CD14-positive monocyte (primary cell): Measurements from ENCODE around the gene LRP1B. TPM values are rescaled to one million over a fixed set of nuclear protein-coding genes. Genes with fewer than 3 reads are reported as not detected.

Experiments
- DNase-seq, 3 donors: peaks; one replicate each; pipeline ENCODE4 v3.0.0-alpha.2; 2011 to 2022
- H2AFZ ChIP-seq: 2 replicates; pipeline ENCODE4 v1.6.0; 2012; ENCODE audit warnings: mild to moderate bottlenecking, low read depth, low read length, inconsistent platforms; ENCODE audit not compliant: insufficient read depth, poor library complexity, severe bottlenecking
- H3K27ac ChIP-seq, 2 donors: 1 replicate in 1 of 2; 2 replicates in 1 of 2; pipeline ENCODE4 v1.5.1; 2012 to 2013; ENCODE audit warnings: low read length in 2 of 2, control low read depth in 1 of 2, inconsistent platforms in 1 of 2, low read depth in 1 of 2, mild to moderate bottlenecking in 1 of 2
- H3K27me3 ChIP-seq, 2 donors: one replicate each; pipeline versions ENCODE4 v1.6.0 to v1.6.1; 2011 to 2013; ENCODE audit warnings: low read length in 2 of 2; ENCODE audit not compliant: control insufficient read depth in 2 of 2, insufficient read depth in 2 of 2
- H3K36me3 ChIP-seq, 2 donors: replicated peaks in 1 of 2; 1 replicate in 1 of 2; 2 replicates in 1 of 2; pipeline versions ENCODE4 v1.5.1 to v1.6.1; 2012 to 2013; ENCODE audit warnings: low read length in 2 of 2, control low read depth in 1 of 2, inconsistent platforms in 1 of 2, mild to moderate bottlenecking in 1 of 2; ENCODE audit not compliant: insufficient read depth in 2 of 2, control insufficient read depth in 1 of 2
- H3K4me1 ChIP-seq, 2 donors: 1 replicate in 1 of 2; 2 replicates in 1 of 2; pipeline versions ENCODE4 v1.5.1 to v1.6.1; 2012 to 2013; ENCODE audit warnings: low read length in 2 of 2, control low read depth in 1 of 2, inconsistent platforms in 1 of 2, mild to moderate bottlenecking in 1 of 2, moderate library complexity in 1 of 2; ENCODE audit not compliant: insufficient read depth in 2 of 2, control insufficient read depth in 1 of 2
- H3K4me2 ChIP-seq: replicated peaks from 2 replicates; pipeline ENCODE3; 2012; ENCODE audit warnings: low read length, moderate library complexity, mild to moderate bottlenecking; ENCODE audit not compliant: poor library complexity, severe bottlenecking; ENCODE audit errors: extremely low read depth
- H3K4me3 ChIP-seq, 3 experiments: fragments of 200-600 bp in 1 of 3; sonication (generic) in 1 of 3; replicated peaks in 1 of 3; 1 replicate in 2 of 3; 2 replicates in 1 of 3; pipeline ENCODE4 v1.5.1; 2011 to 2013; ENCODE audit warnings: low read length in 3 of 3, mild to moderate bottlenecking in 3 of 3, control low read depth in 2 of 3, low read depth in 2 of 3, inconsistent platforms in 1 of 3, moderate library complexity in 1 of 3
- H3K79me2 ChIP-seq: 2 replicates; pipeline ENCODE4 v1.6.0; 2012; ENCODE audit warnings: mild to moderate bottlenecking, control low read depth, inconsistent platforms, low read length, moderate library complexity; ENCODE audit not compliant: insufficient read depth
- H3K9ac ChIP-seq: 2 replicates; pipeline ENCODE4 v1.6.0; 2017; ENCODE audit warnings: low read length, mild to moderate bottlenecking; ENCODE audit not compliant: insufficient read depth, poor library complexity, severe bottlenecking
- H3K9me3 ChIP-seq, 2 donors: replicated peaks in 1 of 2; 1 replicate in 1 of 2; 2 replicates in 1 of 2; pipeline versions ENCODE4 v1.5.1 to v1.6.1; 2012 to 2013; ENCODE audit warnings: low read length in 2 of 2, control low read depth in 1 of 2; ENCODE audit not compliant: control insufficient read depth in 1 of 2, insufficient read depth in 1 of 2
- H4K20me1 ChIP-seq: 2 replicates; pipeline ENCODE4 v1.6.0; 2012; ENCODE audit warnings: mild to moderate bottlenecking, low read length, control low read depth, moderate library complexity; ENCODE audit not compliant: insufficient read depth
- H3K27ac Mint-ChIP-seq, 7 donors: one replicate each; pipeline ENCODE4 v1.8.0; 2020; ENCODE audit warnings: mild to moderate bottlenecking in 7 of 7, mixed read lengths in 7 of 7, moderate library complexity in 6 of 7, inconsistent platforms in 2 of 7
- H3K27me3 Mint-ChIP-seq, 3 donors: one replicate each; pipeline ENCODE4 v1.8.0; 2021 to 2022; ENCODE audit warnings: low read depth in 3 of 3, mild to moderate bottlenecking in 3 of 3, mixed read lengths in 3 of 3, moderate library complexity in 3 of 3, inconsistent platforms in 1 of 3
- H3K36me3 Mint-ChIP-seq, 2 donors: one replicate each; pipeline ENCODE4 v1.8.0; 2020; ENCODE audit warnings: mixed read lengths in 2 of 2, inconsistent platforms in 1 of 2, mild to moderate bottlenecking in 1 of 2
- H3K4me1 Mint-ChIP-seq: one replicate; pipeline ENCODE4 v1.8.0; 2020; ENCODE audit warnings: mild to moderate bottlenecking, mixed read lengths
- H3K4me3 Mint-ChIP-seq, 2 donors: one replicate each; pipeline ENCODE4 v1.8.0; 2020; ENCODE audit warnings: mild to moderate bottlenecking in 2 of 2, mixed read lengths in 2 of 2, moderate library complexity in 1 of 2
- H3K9me3 Mint-ChIP-seq, 7 donors: one replicate each; pipeline ENCODE4 v1.8.0; 2020 to 2022; ENCODE audit warnings: mixed read lengths in 7 of 7, mild to moderate bottlenecking in 6 of 7, moderate library complexity in 6 of 7, inconsistent platforms in 2 of 7
- WGBS: methylation state at CpG from one replicate; pipeline ENCODE4 v1.1.5; 2013; ENCODE audit warnings: missing lambda C conversion rate; ENCODE audit not compliant: insufficient coverage; 5-methylcytosine and 5-hydroxymethylcytosine counted together
- intact Hi-C, 2 donors: fragments of 100-400 bp; cut with micrococcal nuclease; formaldehyde crosslinking; loops; one replicate each; pipeline versions ENCODE4 v1.15.0 to v1.15.1; 2023
- polyA plus RNA-seq, 3 donors: library from polyadenylated mRNA; depleted of rRNA in 1 of 3; unstranded in 2 of 3; stranded (reverse) in 1 of 3; fragments of 300-500 nt in 2 of 3; fragments of >200 nt in 1 of 3; fragmentation: Illumina TruSeq in 2 of 3; gene quantifications; 1 replicate in 2 of 3; 2 replicates in 1 of 3; pipeline ENCODE4 v1.2.3, GENCODE V29; 2012 to 2021
- TF ChIP-seq, protein P1 (sequence below): fragments of 200-600 bp; IDR thresholded peaks from one replicate; pipeline ENCODE4 v1.8.0; 2022; ENCODE audit warnings: antibody characterized with exemption, mild to moderate bottlenecking

Gene LRP1B
- polyA plus RNA-seq, 3 donors, result not detected

DNA sequence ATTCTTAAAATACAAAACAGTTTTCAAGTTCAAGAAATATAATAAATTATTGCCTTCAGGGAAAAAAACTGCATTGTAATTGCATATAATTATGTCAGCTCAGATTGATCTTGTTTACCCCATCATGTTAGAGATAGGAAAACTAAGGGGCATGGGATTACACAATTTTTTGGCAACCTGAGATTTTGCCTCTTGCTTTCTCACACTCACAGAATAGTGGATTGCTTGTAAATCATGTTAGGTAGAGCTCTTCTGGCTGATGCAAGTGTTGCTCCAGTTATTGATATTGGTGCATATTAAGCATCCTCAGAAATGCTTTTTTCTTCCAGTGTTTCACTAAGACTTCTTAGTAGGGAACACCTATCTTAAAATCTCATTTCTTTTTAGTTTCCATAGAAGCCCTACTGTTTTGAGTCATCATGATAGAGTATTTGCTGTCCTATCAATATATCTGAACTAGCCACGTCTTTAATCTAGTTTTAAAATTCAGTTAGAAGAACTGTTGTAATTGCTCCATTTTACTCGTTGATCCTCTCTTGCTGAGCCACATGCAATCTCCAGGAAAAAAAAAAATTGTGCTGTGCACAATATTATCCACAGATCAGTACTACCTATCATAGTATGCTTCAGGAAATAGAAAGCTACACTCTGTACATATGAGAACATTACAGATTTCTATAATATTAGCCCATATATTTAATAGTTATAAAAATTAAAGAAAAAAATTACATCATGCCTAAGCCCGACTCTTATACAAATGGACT, 393.1 kb downstream of the LRP1B start:
- Histone ChIP-seq H3K79me2 (no peaks in the 10 kb centered on the region), H3K36me3 (no peaks in the 10 kb centered on the region), H3K9ac (no peak overlapping the region), H3K27me3 (no peaks in the 10 kb centered on the region), H4K20me1 (no peaks in the 10 kb centered on the region), H3K27ac (no peak overlapping the region), H2AFZ (no peak overlapping the region), H3K4me3 (no peak overlapping the region), H3K4me2 (no peak overlapping the region), H3K4me1 (no peaks in the 10 kb centered on the region), H3K9me3 (no peaks in the 10 kb centered on the region)
- Mint-ChIP-seq H3K27me3 (no peaks in the 10 kb centered on the region), H3K36me3 (no peaks in the 10 kb centered on the region), H3K4me1 (no peaks in the 10 kb centered on the region), H3K27ac (no peak overlapping the region), H3K4me3 (no peak overlapping the region), H3K9me3 (peaks cover 0 to 2% (median 0%) of the 10 kb centered on the region in 7 donors)
- TF ChIP-seq, protein P1, sequence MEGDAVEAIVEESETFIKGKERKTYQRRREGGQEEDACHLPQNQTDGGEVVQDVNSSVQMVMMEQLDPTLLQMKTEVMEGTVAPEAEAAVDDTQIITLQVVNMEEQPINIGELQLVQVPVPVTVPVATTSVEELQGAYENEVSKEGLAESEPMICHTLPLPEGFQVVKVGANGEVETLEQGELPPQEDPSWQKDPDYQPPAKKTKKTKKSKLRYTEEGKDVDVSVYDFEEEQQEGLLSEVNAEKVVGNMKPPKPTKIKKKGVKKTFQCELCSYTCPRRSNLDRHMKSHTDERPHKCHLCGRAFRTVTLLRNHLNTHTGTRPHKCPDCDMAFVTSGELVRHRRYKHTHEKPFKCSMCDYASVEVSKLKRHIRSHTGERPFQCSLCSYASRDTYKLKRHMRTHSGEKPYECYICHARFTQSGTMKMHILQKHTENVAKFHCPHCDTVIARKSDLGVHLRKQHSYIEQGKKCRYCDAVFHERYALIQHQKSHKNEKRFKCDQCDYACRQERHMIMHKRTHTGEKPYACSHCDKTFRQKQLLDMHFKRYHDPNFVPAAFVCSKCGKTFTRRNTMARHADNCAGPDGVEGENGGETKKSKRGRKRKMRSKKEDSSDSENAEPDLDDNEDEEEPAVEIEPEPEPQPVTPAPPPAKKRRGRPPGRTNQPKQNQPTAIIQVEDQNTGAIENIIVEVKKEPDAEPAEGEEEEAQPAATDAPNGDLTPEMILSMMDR, result no peak
- no peak for DNase-seq
- intact Hi-C loops, result no loop called here
- no CpG with 5 or more reads among the region's 3 CpGs for WGBS

DNA sequence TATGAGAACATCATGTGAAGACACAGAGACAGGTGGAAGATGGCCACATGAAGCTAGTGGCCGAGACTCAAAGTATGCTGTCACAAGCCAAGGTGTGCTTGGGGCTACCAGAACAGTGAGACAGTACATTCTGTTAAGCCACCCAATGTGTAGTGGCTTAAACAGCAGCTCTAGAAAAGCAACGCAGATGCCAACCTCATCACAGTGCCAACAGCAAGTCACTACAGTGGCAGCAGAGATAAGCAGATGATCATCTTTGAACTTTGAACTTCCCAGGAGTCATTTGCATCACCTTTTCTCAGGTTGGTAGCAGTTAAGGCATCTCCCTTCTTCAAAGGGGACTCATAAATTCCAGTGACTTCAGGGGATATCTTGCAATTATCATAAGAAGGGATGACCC, 394.4 kb downstream of the LRP1B start:
- Histone ChIP-seq H3K9me3 (peaks cover 0 to under 1% of the 10 kb centered on the region in 2 donors), H4K20me1 (no peaks in the 10 kb centered on the region), H3K79me2 (no peaks in the 10 kb centered on the region), H3K27ac (no peak overlapping the region), H3K36me3 (no peaks in the 10 kb centered on the region), H3K4me2 (no peak overlapping the region), H3K27me3 (no peaks in the 10 kb centered on the region), H3K4me3 (no peak overlapping the region), H2AFZ (no peak overlapping the region), H3K4me1 (no peaks in the 10 kb centered on the region), H3K9ac (no peak overlapping the region)
- no peak overlapping the region for H3K27ac Mint-ChIP-seq
- H3K27me3 Mint-ChIP-seq, result no peaks in the 10 kb centered on the region
- no peaks in the 10 kb centered on the region for H3K4me1 Mint-ChIP-seq
- intact Hi-C loops, result no loop called here
- H3K36me3 Mint-ChIP-seq, result no peaks in the 10 kb centered on the region
- TF ChIP-seq, protein P1, result no peak
- 96% methylated on average over 2 of the region's 2 CpGs for WGBS
- peaks cover 0 to 4% (median 2%) of the 10 kb centered on the region in 7 donors for H3K9me3 Mint-ChIP-seq
- DNase-seq, result no peak
- no peak overlapping the region for H3K4me3 Mint-ChIP-seq
